Ectodermal cell (in vitro differentiated cells): ENCODE measurements around the gene VDR.

Experiments used
- H3K27ac ChIP-seq: 2 replicates; pipeline ENCODE4 v1.7.0; 2013; ENCODE audit warnings: mild to moderate bottlenecking, low read depth, low read length; ENCODE audit not compliant: insufficient read depth, poor library complexity, severe bottlenecking
- H3K27me3 ChIP-seq: 2 replicates; pipeline ENCODE4 v1.7.0; 2013; ENCODE audit warnings: mild to moderate bottlenecking, low read length; ENCODE audit not compliant: insufficient read depth, control insufficient read depth, poor library complexity, severe bottlenecking
- H3K36me3 ChIP-seq: one replicate; pipeline ENCODE4 v1.7.0; 2013; ENCODE audit warnings: low read length; ENCODE audit not compliant: control insufficient read depth, insufficient read depth
- H3K4me1 ChIP-seq: one replicate; pipeline ENCODE4 v1.7.0; 2013; ENCODE audit warnings: low read length; ENCODE audit not compliant: control insufficient read depth, insufficient read depth
- H3K4me3 ChIP-seq: 2 replicates; pipeline ENCODE4 v1.7.0; 2013; ENCODE audit warnings: low read depth, low read length, control low read depth; ENCODE audit not compliant: insufficient read depth
- H3K9me3 ChIP-seq: 2 replicates; pipeline ENCODE4 v1.7.0; 2013; ENCODE audit warnings: mild to moderate bottlenecking, low read length, moderate library complexity; ENCODE audit not compliant: control insufficient read depth
- WGBS, 2 experiments: methylation state at CpG; one replicate each; pipeline ENCODE4 v1.1.7; 2013; ENCODE audit warnings: missing lambda C conversion rate in 2 of 2; 5-methylcytosine and 5-hydroxymethylcytosine counted together

VDR gene

GRCh38 chr12:47841910-47842309 lies 62.9 kb downstream of the VDR start:
- WGBS, 2 experiments, result 92 to 94% methylated on average over 4 of the region's 4 CpGs
- Histone ChIP-seq H3K4me3 (no peak overlapping the region), H3K36me3 (no peaks in the 10 kb centered on the region), H3K4me1 (no peaks in the 10 kb centered on the region), H3K27ac (no peak overlapping the region), H3K27me3 (peaks cover 4% of the 10 kb centered on the region), H3K9me3 (no peaks in the 10 kb centered on the region)

GRCh38 chr12:47841501-47841900 lies 63.3 kb downstream of the VDR start:
- Histone ChIP-seq H3K27me3 (peaks cover 4% of the 10 kb centered on the region), H3K36me3 (no peaks in the 10 kb centered on the region), H3K9me3 (no peaks in the 10 kb centered on the region), H3K27ac (no peak overlapping the region), H3K4me1 (peaks cover 2% of the 10 kb centered on the region), H3K4me3 (no peak overlapping the region)
- WGBS, 2 experiments, result 97 to 98% methylated on average over 2 of the region's 2 CpGs

- H3K4me1 ChIP-seq, result peaks cover 6% of the 10 kb centered on the region
- no peak overlapping the region for H3K27ac ChIP-seq
- no peaks in the 10 kb centered on the region for H3K36me3 ChIP-seq
- no peaks in the 10 kb centered on the region for H3K9me3 ChIP-seq
- 89 to 96% methylated on average over 1 of the region's 1 CpG for WGBS, 2 experiments
- H3K4me3 ChIP-seq, result no peak overlapping the region
- H3K27me3 ChIP-seq, result peaks cover 4% of the 10 kb centered on the region
These were observed 64.2 kb downstream of the VDR start for GRCh38 chr12:47840571-47840970.

GRCh38 chr12:47839214-47839876 lies 65.4 kb downstream of the VDR start:
- H3K27me3 ChIP-seq, result peaks cover 4% of the 10 kb centered on the region
- no peaks in the 10 kb centered on the region for H3K9me3 ChIP-seq
- H3K27ac ChIP-seq, result no peak overlapping the region
- peaks cover 12% of the 10 kb centered on the region for H3K4me1 ChIP-seq
- no peak overlapping the region for H3K4me3 ChIP-seq
- WGBS, 2 experiments, result 82 to 83% methylated on average over 8 of the region's 8 CpGs
- H3K36me3 ChIP-seq, result no peaks in the 10 kb centered on the region

- H3K36me3 ChIP-seq, result no peaks in the 10 kb centered on the region
- H3K9me3 ChIP-seq, result no peaks in the 10 kb centered on the region
- WGBS, 2 experiments, result 54 to 56% methylated on average over 10 of the region's 10 CpGs
- no peak overlapping the region for H3K4me3 ChIP-seq
- H3K4me1 ChIP-seq, result peaks cover 12% of the 10 kb centered on the region
- H3K27ac ChIP-seq, result no peak overlapping the region
- H3K27me3 ChIP-seq, result peaks cover 2% of the 10 kb centered on the region
These were observed 66.4 kb downstream of the VDR start for GRCh38 chr12:47838286-47838931.

DNA sequence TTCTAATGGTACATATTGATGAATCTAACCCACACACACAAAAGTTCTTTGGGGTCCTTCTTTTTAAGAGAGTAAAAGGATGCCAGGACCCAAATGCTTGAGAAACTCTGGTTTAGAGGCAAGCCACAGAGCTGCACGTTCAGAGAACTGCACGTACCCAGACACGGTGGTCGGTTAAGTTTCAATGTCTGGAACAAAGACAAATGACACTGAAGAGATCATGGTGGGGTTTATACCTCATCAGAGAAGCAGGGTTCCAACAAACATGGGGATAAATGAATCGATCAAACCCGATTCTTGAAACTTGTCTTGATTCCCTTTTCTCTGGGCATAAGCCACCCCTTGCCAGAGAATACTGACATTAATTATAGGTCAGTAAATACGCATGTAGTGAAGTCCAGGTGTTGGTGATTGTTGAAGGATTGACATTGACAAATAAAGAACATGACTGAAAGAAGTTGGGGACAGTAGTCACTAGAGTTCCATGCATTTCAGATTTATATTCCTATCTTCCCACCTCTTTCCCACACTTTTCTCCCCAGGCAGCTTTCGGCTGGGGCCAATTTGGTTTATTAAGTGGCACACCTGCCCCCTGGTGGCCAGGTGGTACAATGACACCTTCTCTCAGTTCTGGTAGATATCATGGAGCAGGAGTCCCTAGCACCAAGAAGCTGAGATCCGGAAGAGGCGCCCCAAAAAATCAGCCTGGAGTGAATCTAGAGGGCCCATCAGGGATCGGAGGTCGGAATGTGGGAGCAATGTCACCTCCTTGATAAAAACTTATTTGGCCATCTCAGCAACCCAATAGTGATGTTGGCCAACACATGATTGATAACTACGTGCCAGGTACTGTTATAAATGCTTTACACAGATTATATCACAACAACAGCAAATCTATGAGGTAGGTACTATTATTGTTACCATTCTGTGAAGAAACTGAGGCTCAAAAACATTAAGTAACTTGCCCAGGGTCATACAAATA lies 67.3 kb downstream of the VDR start:
- WGBS, 2 experiments, result 63 to 65% methylated on average over 12 of the region's 13 CpGs

DNA sequence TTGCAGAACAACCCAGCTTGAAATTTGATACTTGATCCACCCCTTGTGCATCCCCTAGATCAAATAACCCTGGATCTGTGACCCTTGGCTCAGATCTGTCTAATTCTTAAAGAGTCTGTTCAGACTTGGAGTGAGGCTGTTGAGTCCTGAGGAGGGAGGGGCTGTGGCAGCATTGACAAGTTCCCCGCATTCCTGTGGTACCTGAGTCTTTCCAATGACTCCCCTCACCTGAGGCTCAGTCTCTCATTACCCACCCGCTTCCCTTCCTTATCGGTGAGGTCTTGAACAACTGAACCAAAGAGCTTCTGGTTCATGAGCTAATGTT lies 69.0 kb downstream of the VDR start:
- WGBS, 2 experiments, result 87 to 90% methylated on average over 3 of the region's 3 CpGs
- Histone ChIP-seq H3K4me1 (peaks cover 12% of the 10 kb centered on the region), H3K27ac (no peak overlapping the region), H3K36me3 (no peaks in the 10 kb centered on the region), H3K27me3 (no peaks in the 10 kb centered on the region), H3K4me3 (no peak overlapping the region), H3K9me3 (no peaks in the 10 kb centered on the region)

More for the DNA sequence above, 67.3 kb downstream of the VDR start:
- H3K36me3 ChIP-seq, result no peaks in the 10 kb centered on the region
- no peaks in the 10 kb centered on the region for H3K27me3 ChIP-seq
- peaks cover 12% of the 10 kb centered on the region for H3K4me1 ChIP-seq
- H3K9me3 ChIP-seq, result no peaks in the 10 kb centered on the region
- H3K4me3 ChIP-seq, result no peak overlapping the region
- no peak overlapping the region for H3K27ac ChIP-seq

GRCh38 chr12:47835006-47835830 lies 69.6 kb downstream of the VDR start:
- Histone ChIP-seq H3K4me3 (no peak overlapping the region), H3K4me1 (peaks cover 12% of the 10 kb centered on the region), H3K27me3 (no peaks in the 10 kb centered on the region), H3K27ac (no peak overlapping the region), H3K9me3 (no peaks in the 10 kb centered on the region), H3K36me3 (no peaks in the 10 kb centered on the region)
- 91% methylated on average over 12 of the region's 12 CpGs for WGBS, 2 experiments

DNA sequence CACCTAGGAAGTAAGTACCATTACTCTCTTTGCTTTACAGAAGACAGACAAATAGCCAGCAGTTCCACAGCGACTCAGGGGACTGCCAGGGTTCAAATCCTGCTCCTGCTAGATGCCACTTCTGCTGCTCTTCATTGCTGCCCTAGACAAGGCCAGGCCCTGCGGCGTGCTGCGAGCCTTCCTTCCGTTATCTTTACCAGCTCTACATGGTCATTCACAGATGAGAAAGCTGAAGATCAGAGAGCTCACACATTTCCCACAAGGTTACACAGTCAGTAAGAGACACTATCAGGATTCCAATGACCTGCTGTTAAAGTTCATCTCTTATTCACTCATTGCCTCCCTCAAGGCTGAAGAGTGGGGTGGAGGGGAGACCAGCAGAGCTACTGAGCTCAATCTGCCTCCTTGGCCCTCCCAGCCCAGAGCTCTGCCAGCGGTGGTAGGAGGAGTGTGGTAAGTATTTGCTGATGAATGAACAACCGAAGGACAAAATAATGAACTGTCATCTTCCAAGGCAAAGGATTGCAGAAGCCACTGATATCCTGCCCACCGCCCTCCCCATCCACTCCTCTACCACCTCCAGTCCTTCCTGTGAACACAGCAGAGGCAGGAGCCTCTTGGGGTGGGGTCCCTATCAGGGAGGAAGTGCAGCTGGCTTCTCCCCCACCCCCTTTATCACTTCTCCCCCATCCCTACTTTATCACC lies 70.4 kb downstream of the VDR start:
- no peak overlapping the region for H3K4me3 ChIP-seq
- H3K27ac ChIP-seq, result no peak overlapping the region
- no peaks in the 10 kb centered on the region for H3K36me3 ChIP-seq
- no peaks in the 10 kb centered on the region for H3K27me3 ChIP-seq
- WGBS, 2 experiments, result 92 to 93% methylated on average over 8 of the region's 8 CpGs
- H3K9me3 ChIP-seq, result no peaks in the 10 kb centered on the region
- H3K4me1 ChIP-seq, result peaks cover 12% of the 10 kb centered on the region
